IPS-20b (cell line): ENCODE measurements around the gene SYTL1.

Source experiments
- H3K27ac ChIP-seq: one replicate; pipeline ENCODE4 v1.5.1; 2013; ENCODE audit warnings: low read length
- H3K27me3 ChIP-seq: 2 replicates; pipeline ENCODE4 v1.6.1; 2013; ENCODE audit warnings: mild to moderate bottlenecking, low read length, inconsistent platforms; ENCODE audit not compliant: insufficient read depth
- H3K36me3 ChIP-seq: 2 replicates; pipeline ENCODE4 v1.6.1; 2013; ENCODE audit warnings: low read depth, mild to moderate bottlenecking, inconsistent platforms, low read length, moderate library complexity; ENCODE audit not compliant: insufficient read depth
- H3K4me1 ChIP-seq: 2 replicates; pipeline ENCODE4 v1.6.1; 2013; ENCODE audit warnings: mild to moderate bottlenecking, control low read depth, inconsistent platforms, low read length, moderate library complexity; ENCODE audit not compliant: insufficient read depth
- H3K4me3 ChIP-seq: 2 replicates; pipeline ENCODE4 v1.5.1; 2013; ENCODE audit warnings: mild to moderate bottlenecking, low read length, inconsistent platforms
- H3K9ac ChIP-seq: 2 replicates; pipeline ENCODE4 v1.6.1; 2013; ENCODE audit warnings: low read depth, mild to moderate bottlenecking, inconsistent platforms, low read length, moderate library complexity
- H3K9me3 ChIP-seq: 2 replicates; pipeline ENCODE4 v1.6.1; 2013; ENCODE audit warnings: mild to moderate bottlenecking, low read depth, low read length, inconsistent platforms; ENCODE audit not compliant: insufficient read depth

SYTL1 gene

GRCh38 chr1:27361044-27361402 is 19.2 kb downstream of the SYTL1 start:
- Histone ChIP-seq H3K27ac (no peak overlapping the region), H3K27me3 (peaks cover 49% of the 10 kb centered on the region), H3K4me1 (peaks cover 6% of the 10 kb centered on the region), H3K4me3 (peak overlapping the region; percentile 77), H3K36me3 (no peaks in the 10 kb centered on the region), H3K9ac (peak overlapping the region; percentile 32; the same call in 1 of the 2 replicates), H3K9me3 (no peaks in the 10 kb centered on the region)

DNA sequence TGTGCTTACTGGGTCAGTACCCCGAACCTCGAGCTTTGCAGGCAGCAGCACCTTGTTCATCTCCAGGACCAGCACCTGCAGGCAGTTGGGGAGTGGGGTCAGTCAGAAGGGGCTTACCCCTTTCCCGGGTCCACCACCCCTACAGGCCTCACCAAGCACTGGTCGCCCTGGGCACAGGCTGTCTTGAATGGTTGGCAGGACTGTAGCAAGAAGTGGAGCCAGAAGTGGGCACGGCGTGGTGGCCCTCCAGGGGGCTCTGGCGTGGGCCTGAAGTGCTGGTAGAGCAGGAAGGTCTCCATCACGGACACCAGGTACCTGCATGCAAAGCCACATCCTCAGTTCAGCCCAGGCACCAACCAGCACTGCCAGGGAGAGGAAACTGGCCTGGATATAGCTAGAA is 19.7 kb downstream of the SYTL1 start:
- Histone ChIP-seq H3K4me3 (no peak overlapping the region), H3K27ac (no peak overlapping the region), H3K4me1 (peaks cover 6% of the 10 kb centered on the region), H3K9ac (no peak overlapping the region), H3K36me3 (no peaks in the 10 kb centered on the region), H3K27me3 (peaks cover 49% of the 10 kb centered on the region), H3K9me3 (no peaks in the 10 kb centered on the region)

GRCh38 chr1:27363766-27364695 is 22.2 kb downstream of the SYTL1 start:
- H3K36me3 ChIP-seq = no peaks in the 10 kb centered on the region
- no peak overlapping the region for H3K9ac ChIP-seq
- peaks cover 42% of the 10 kb centered on the region for H3K27me3 ChIP-seq
- H3K27ac ChIP-seq = no peak overlapping the region
- peaks cover 15% of the 10 kb centered on the region for H3K4me1 ChIP-seq
- H3K9me3 ChIP-seq = no peaks in the 10 kb centered on the region
- no peak overlapping the region for H3K4me3 ChIP-seq

DNA sequence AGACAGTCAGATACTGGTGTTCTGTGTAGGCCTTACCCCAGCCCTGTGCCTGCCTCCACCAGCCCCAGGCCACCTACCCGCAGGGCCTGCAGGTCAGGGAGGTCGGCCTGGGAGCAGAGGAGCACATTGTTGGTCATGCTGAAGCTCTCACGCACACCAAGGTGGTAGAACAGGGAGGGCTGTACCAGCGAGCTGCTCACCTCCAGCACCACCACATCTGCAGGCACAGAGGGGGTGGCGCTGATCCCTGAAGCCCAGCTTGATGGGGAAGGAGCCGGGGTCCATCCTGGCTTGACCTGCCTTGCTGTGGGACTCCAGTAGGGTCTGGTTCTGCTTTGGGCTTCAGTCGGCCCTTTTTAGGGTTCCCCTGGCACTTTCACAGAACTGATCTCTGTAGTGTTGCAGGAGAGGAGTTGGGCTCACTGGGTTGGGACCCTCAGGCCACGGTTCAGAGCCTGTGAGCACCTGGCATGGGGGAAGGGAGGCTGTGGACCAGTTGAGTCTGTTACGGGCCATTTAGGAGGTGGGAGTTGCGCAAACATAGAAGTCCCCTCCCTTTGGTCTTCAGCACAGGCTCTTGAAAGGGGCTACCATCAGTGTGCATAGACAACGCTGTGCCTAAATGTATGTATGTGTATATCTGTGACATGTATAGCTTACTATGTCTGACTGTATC is 23.0 kb downstream of the SYTL1 start:
- Histone ChIP-seq H3K4me3 (peak overlapping the region; percentile 80; the same call in 1 of the 2 replicates), H3K36me3 (no peaks in the 10 kb centered on the region), H3K9me3 (no peaks in the 10 kb centered on the region), H3K27me3 (peaks cover 34% of the 10 kb centered on the region), H3K9ac (no peak overlapping the region), H3K27ac (no peak overlapping the region), H3K4me1 (peaks cover 15% of the 10 kb centered on the region)

DNA sequence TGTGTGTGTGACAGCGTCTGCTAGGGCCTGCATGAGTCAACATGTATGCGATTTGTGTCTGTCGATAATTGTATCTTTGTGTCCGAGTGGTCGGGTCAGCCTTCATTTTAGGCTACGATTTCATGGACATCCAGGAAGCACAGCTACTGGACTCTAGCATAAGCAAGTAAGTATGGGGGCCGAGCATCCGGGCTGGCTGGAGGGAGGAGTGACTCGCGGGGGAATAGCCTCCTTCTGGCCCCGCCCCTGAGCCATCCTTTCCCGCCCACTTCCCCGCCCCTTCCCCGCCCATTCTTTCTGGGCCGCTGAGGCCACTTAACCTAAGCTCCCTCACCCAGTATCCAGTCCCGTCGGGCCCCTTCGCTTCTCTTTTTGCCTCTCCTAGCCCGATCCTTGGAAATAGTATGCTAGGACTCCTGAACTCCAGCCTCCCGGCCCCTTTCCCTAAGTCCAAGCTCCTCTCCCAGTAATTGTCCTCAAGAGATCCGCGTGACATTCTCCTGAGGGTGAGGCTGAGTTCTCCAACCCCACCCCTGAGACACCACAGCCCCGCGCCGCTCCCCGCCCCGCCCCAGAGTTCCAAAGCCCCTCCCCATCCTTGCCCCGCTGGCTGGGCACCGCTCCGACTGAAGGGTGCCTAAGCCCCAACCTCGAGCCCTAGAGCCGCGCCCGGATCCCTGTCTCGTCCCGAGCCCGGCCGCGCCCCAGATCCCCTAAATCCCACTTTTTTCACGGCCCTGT is 23.7 kb downstream of the SYTL1 start:
- Histone ChIP-seq H3K9ac (peak overlapping the region; percentile 45; the same call in 1 of the 2 replicates), H3K27me3 (peaks cover 26% of the 10 kb centered on the region), H3K4me1 (peaks cover 15% of the 10 kb centered on the region), H3K36me3 (no peaks in the 10 kb centered on the region), H3K4me3 (peak overlapping the region; percentile 80), H3K9me3 (no peaks in the 10 kb centered on the region), H3K27ac (no peak overlapping the region)

DNA sequence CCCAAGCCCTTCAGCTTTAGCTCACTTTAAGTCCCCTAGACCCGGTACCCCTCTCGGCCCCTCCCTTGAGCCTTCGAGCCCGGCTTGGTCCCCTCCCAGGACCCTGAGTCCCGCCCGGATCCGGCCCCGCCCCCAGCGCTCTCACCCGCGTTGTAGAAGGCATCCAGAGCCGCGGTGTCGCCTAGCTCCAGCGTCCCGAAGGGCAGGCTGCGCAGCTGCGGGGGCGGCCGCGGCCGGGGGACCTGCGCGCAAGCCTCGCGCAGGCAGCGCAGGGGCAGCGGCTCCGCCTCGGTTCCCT is 24.2 kb downstream of the SYTL1 start:
- Histone ChIP-seq H3K27ac (no peak overlapping the region), H3K36me3 (no peaks in the 10 kb centered on the region)

GRCh38 chr1:27366411-27367159 is 24.8 kb downstream of the SYTL1 start, which contains the start of gene MAP3K6:
TSS of gene MAP3K6 (minus strand) at chr1:27366961. CDS start at chr1:27366597, 364 bp downstream.
- no peaks in the 10 kb centered on the region for H3K36me3 ChIP-seq
- peaks cover 15% of the 10 kb centered on the region for H3K4me1 ChIP-seq
- peak within 1 kb of the TSS; percentile 80 for H3K4me3 ChIP-seq
- H3K9me3 ChIP-seq = no peaks in the 10 kb centered on the region
- no peak within 1 kb of the TSS for H3K27ac ChIP-seq
- H3K9ac ChIP-seq = peak within 1 kb of the TSS; percentile 73; the same call in 1 of the 2 replicates
- peaks cover 16% of the 10 kb centered on the region for H3K27me3 ChIP-seq

More for the DNA sequence above, 24.2 kb downstream of the SYTL1 start:
- no peaks in the 10 kb centered on the region for H3K9me3 ChIP-seq
- peak overlapping the region; percentile 45; the same call in 1 of the 2 replicates for H3K9ac ChIP-seq
- H3K4me3 ChIP-seq = peak overlapping the region; percentile 80
- peaks cover 21% of the 10 kb centered on the region for H3K27me3 ChIP-seq
- peaks cover 15% of the 10 kb centered on the region for H3K4me1 ChIP-seq

DNA sequence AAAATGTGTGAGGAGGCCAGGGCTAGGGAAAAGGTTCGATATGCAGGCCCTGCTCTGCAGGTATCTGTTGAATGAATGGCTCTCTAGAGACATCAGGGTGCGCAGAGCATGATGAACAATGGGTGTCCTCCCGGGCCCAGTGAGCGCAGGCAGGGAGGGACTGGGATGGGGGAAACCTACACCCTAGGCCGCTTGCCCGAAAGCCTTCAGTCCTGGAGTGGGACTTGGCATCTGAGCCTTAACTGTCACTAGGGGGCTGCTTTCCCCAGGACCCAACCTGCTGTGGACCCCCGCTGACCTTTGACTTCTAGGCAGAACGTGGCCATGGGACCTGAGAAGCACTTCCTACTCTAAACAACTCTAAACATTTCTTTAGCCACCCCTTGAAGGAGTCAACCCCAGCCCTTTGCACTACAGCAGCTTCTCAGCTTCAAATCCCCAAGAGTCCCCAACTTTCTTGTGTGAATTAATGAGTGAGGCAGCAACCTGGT is 25.4 kb downstream of the SYTL1 start:
- Histone ChIP-seq H3K4me3 (peak overlapping the region; percentile 80), H3K9me3 (no peaks in the 10 kb centered on the region), H3K9ac (peak overlapping the region; percentile 73; the same call in 1 of the 2 replicates), H3K4me1 (peaks cover 15% of the 10 kb centered on the region), H3K36me3 (no peaks in the 10 kb centered on the region), H3K27me3 (peaks cover 10% of the 10 kb centered on the region), H3K27ac (no peak overlapping the region)

DNA sequence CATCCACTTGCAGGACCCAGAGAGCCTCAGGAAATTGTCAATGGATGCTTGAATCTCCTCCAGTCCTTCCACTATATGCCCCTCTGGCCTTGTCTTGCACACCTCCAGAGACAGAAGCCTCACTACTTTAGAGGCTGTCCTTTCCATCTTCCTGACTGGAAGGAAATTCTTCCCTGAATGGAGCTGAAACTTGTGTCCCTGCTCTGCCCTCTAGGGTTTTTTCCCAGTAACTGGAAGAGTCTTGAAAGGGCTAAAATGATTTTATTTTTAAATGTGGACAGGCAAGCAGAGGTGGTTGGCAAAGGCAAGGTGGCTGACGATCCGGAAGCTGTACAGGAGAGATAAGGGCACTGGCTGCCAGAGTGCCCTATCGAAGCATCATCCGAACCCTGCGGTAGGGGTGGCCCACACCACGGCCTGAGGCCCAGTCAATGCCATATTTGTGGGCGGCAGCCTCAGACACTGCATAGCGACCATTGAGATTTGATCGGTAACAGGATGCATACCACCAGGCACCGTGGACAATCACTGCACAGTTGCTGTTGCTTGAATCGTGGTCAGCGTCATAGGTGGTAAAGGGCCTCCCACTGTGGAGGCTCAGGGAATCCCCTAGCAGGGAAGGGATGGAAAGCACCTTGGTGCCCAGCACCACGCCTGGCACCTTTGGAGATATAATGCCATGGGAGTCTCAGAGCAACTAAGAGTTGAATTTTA is 27.2 kb downstream of the SYTL1 start:
- no peaks in the 10 kb centered on the region for H3K36me3 ChIP-seq
- no peaks in the 10 kb centered on the region for H3K9me3 ChIP-seq
- H3K27ac ChIP-seq = no peak overlapping the region
- peaks cover 7% of the 10 kb centered on the region; the same call in 1 of the 2 replicates for H3K27me3 ChIP-seq
- no peak overlapping the region for H3K4me3 ChIP-seq
- peaks cover 15% of the 10 kb centered on the region for H3K4me1 ChIP-seq
- no peak overlapping the region for H3K9ac ChIP-seq

- Histone ChIP-seq H3K4me1 (peaks cover 5% of the 10 kb centered on the region; the same call in 1 of the 2 replicates), H3K27me3 (peaks cover 7% of the 10 kb centered on the region; the same call in 1 of the 2 replicates), H3K36me3 (no peaks in the 10 kb centered on the region), H3K9ac (no peak overlapping the region), H3K27ac (no peak overlapping the region), H3K4me3 (no peak overlapping the region), H3K9me3 (no peaks in the 10 kb centered on the region)
These were observed 30.4 kb downstream of the SYTL1 start for GRCh38 chr1:27372022-27372807.
